ENCODE data around the gene COL23A1. TPM values are rescaled to one million over a fixed set of nuclear protein-coding genes. Genes with fewer than 3 reads are reported as not detected.

Gene COL23A1
- polyA plus RNA-seq, 2 of the 4 experiments (the other 2 are of a cell fraction): not detected

GRCh38 chr5:178301641-178302040 is 288.6 kb downstream of the COL23A1 start:
- Histone ChIP-seq H3K9me3 (no peaks in the 10 kb centered on the region; the same call in 2 of the 3 replicates), H3K27ac (no peak overlapping the region), H3K4me1 (no peaks in the 10 kb centered on the region), H3K4me3 (no peak overlapping the region), H3K4me2 (no peak overlapping the region)
- 56% methylated on average over 7 of the region's 15 CpGs for WGBS (ENCODE audit: missing lambda C conversion rate)
- CTCF ChIA-PET: no interaction called here
- no peak for FAIRE-seq
- TF ChIP-seq TFCP2L1 (CRISPR knock-in tag; IDR thresholded peaks at IDR 0.05) (no peak), CHD2 (IDR thresholded peaks at IDR 0.05; ENCODE audit: low read length, partially characterized antibody) (no peak)
- ATAC-seq: no peak
- no peak for DNase-seq (ENCODE audit: low read depth in 1 of 2, low spot score in 1 of 2)
- POLR2A ChIA-PET: no interaction called here

- ChIA-PET POLR2A (no interaction called here), CTCF (no interaction called here)
- Histone ChIP-seq H3K4me3 (no peak overlapping the region), H3K4me2 (no peak overlapping the region), H3K4me1 (no peaks in the 10 kb centered on the region), H3K9me3 (no peaks in the 10 kb centered on the region), H3K27ac (no peak overlapping the region)
- WGBS (ENCODE audit: missing lambda C conversion rate): 34% methylated on average over 4 of the region's 4 CpGs
- FAIRE-seq (no peak), ATAC-seq (no peak), DNase-seq (ENCODE audit: low read depth in 1 of 2, low spot score in 1 of 2) (no peak)
- TF ChIP-seq NFE2L2 (conservative IDR thresholded peaks at IDR 0.05; ENCODE audit: low read length) (no peak), RARB (CRISPR knock-in tag; IDR thresholded peaks at IDR 0.05) (no peak), PBX3 (IDR thresholded peaks at IDR 0.05) (no peak), ZC3H11A (IDR thresholded peaks at IDR 0.05) (no peak), MAX (IDR thresholded peaks at IDR 0.05) (no peak), FOSL2 (IDR thresholded peaks at IDR 0.05) (no peak), FOSL2 (CRISPR knock-in tag; IDR thresholded peaks at IDR 0.05) (no peak), HES2 (IDR thresholded peaks at IDR 0.05) (no peak), TP53 (CRISPR knock-in tag; IDR thresholded peaks at IDR 0.05) (no peak)
Observed at GRCh38 chr5:178298283-178298807, 291.8 kb downstream of the COL23A1 start.

GRCh38 chr5:178297751-178298150 is 292.4 kb downstream of the COL23A1 start:
- Histone ChIP-seq H3K4me2 (no peak overlapping the region), H3K27ac (no peak overlapping the region), H3K4me3 (no peak overlapping the region), H3K9me3 (no peaks in the 10 kb centered on the region), H3K4me1 (no peaks in the 10 kb centered on the region)
- TF ChIP-seq ESRRA (IDR thresholded peaks at IDR 0.05; ENCODE audit: borderline replicate concordance, low read length) (no peak), REST (IDR thresholded peaks at IDR 0.05) (no peak), RNF2 (IDR thresholded peaks at IDR 0.05; ENCODE audit: borderline replicate concordance, low read depth) (no peak), ZC3H11A (IDR thresholded peaks at IDR 0.05) (no peak), JUNB (IDR thresholded peaks at IDR 0.05) (no peak), HEYL (CRISPR knock-in tag; IDR thresholded peaks at IDR 0.05) (no peak), POLR2AphosphoS2 (conservative IDR thresholded peaks at IDR 0.05; ENCODE audit: low read length) (no peak), CTCF (IDR thresholded peaks at IDR 0.05) (no peak), SREBF2 (IDR thresholded peaks at IDR 0.05) (no peak), GATA3 (IDR thresholded peaks at IDR 0.05; ENCODE audit: borderline replicate concordance) (no peak), BHLHE40 (IDR thresholded peaks at IDR 0.05; ENCODE audit: low read depth, low read length) (no peak), HMGXB4 (CRISPR knock-in tag; IDR thresholded peaks at IDR 0.05; ENCODE audit: borderline replicate concordance) (no peak), CBX8 (IDR thresholded peaks at IDR 0.05) (no peak), ZNF302 (CRISPR knock-in tag; IDR thresholded peaks at IDR 0.05) (no peak)
- ChIA-PET POLR2A (no interaction called here), CTCF (interaction anchor here (1.5 kb wide), 1 partner anchor 12 kb away, joined by 3 read pairs; no protein-coding TSS in a partner anchor)
- FAIRE-seq (no peak), ATAC-seq (no peak), DNase-seq (ENCODE audit: low read depth in 1 of 2, low spot score in 1 of 2) (no peak)
- 43% methylated on average over 6 of the region's 8 CpGs for WGBS (ENCODE audit: missing lambda C conversion rate)

Data from A549 (cell line).